Activated T-helper 1 cell treated with anti-CD3 and anti-CD28 coated beads, Interleukin-12 subunit alpha, Interleukin-12 subunit beta, Interleukin-2, Interleukin-4 antibody, amounts not matched to agents 30 ng/mL and 10 ng/mL and 1 ng/mL, durations not matched to agents 14 hours and 24 hours and 36 hours (primary cell): Measurements from ENCODE around the gene PLK3. TPM values are rescaled to one million over a fixed set of nuclear protein-coding genes. Genes with fewer than 3 reads are reported as not detected.
A peak's percentile ranks its signal among the peaks of the same experiment; 100 is the strongest.

Experiments used
- DNase-seq: peaks from one replicate; pipeline ENCODE4 v3.0.0; 2021; ENCODE audit warnings: low spot score
- H3K27ac Mint-ChIP-seq: one replicate; pipeline ENCODE4 v1.8.0; 2021; ENCODE audit warnings: mild to moderate bottlenecking, mixed read lengths
- H3K27me3 Mint-ChIP-seq: one replicate; pipeline ENCODE4 v1.8.0; 2022; ENCODE audit warnings: mild to moderate bottlenecking, moderate library complexity, mixed read lengths; ENCODE audit not compliant: insufficient read depth
- H3K36me3 Mint-ChIP-seq: one replicate; pipeline ENCODE4 v1.8.0; 2021; ENCODE audit warnings: low read depth, mixed read lengths
- H3K4me1 Mint-ChIP-seq: one replicate; pipeline ENCODE4 v1.8.0; 2021; ENCODE audit warnings: low read depth, mixed read lengths
- H3K4me3 Mint-ChIP-seq: one replicate; pipeline ENCODE4 v1.8.0; 2021; ENCODE audit warnings: mild to moderate bottlenecking, moderate library complexity, mixed read lengths
- H3K9me3 Mint-ChIP-seq: one replicate; pipeline ENCODE4 v1.8.0; 2021; ENCODE audit warnings: mixed read lengths
- intact Hi-C: fragments of 100-400 bp; cut with micrococcal nuclease; formaldehyde crosslinking; loops from one replicate; pipeline ENCODE4 v1.15.1; 2024
- total RNA-seq: library from RNA; stranded (reverse); gene quantifications from 2 replicates; pipeline ENCODE4 v1.2.3, GENCODE V29; 2022

The PLK3 gene
- total RNA-seq, 1 donor from 2014 or later, result 211 TPM

DNA sequence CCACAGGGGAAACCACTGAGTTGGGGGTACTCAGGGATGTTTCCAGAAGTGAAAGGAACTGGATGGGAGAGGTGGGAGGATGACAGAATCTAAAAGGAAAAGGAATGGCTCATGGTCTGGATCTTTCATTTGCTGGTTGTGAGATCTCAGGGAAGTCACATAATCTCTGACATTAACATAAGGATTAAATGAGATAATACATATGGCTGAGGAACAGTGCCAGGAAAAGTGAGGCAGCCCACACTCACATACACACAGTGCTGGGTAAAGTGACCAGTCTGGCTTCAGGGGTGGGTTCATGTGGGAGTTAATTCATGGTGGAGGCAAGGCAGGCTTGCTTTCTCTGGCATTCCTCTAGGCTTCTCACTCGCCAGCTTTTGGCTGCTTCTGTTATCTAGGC lies 46.8 kb downstream of the PLK3 start:
- H3K9me3 Mint-ChIP-seq, result no peaks in the 10 kb centered on the region
- H3K27me3 Mint-ChIP-seq, result peaks cover 18% of the 10 kb centered on the region
- intact Hi-C loops, result no loop called here
- no peak for DNase-seq
- H3K4me3 Mint-ChIP-seq, result no peak overlapping the region
- no peak overlapping the region for H3K27ac Mint-ChIP-seq
- H3K4me1 Mint-ChIP-seq, result peaks cover 6% of the 10 kb centered on the region
- peaks cover 24% of the 10 kb centered on the region for H3K36me3 Mint-ChIP-seq

DNA sequence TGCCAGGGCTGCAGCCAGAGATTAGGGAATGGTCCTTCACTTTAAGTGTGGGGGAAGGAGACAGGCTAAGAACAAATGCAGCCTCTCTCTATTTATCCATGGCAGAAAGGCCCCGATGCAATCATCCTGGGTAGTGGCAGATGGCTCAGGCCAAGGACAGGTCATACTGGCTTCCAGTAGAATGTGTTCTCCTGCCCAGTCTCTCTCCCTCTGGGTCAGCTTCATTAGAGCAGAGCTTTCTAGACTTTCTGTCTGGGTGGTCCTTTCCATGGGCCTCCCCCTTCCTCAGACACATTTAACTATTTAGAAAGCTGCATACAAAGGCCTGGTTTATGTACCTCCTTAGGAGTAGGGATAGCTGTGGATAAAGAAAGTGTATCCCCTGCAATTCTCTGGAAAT lies 47.7 kb downstream of the PLK3 start:
- no peak for DNase-seq
- Mint-ChIP-seq H3K27ac (no peak overlapping the region), H3K36me3 (peaks cover 26% of the 10 kb centered on the region), H3K4me1 (peaks cover 6% of the 10 kb centered on the region), H3K27me3 (peaks cover 11% of the 10 kb centered on the region), H3K9me3 (no peaks in the 10 kb centered on the region), H3K4me3 (no peak overlapping the region)
- intact Hi-C loops, result no loop called here

DNA sequence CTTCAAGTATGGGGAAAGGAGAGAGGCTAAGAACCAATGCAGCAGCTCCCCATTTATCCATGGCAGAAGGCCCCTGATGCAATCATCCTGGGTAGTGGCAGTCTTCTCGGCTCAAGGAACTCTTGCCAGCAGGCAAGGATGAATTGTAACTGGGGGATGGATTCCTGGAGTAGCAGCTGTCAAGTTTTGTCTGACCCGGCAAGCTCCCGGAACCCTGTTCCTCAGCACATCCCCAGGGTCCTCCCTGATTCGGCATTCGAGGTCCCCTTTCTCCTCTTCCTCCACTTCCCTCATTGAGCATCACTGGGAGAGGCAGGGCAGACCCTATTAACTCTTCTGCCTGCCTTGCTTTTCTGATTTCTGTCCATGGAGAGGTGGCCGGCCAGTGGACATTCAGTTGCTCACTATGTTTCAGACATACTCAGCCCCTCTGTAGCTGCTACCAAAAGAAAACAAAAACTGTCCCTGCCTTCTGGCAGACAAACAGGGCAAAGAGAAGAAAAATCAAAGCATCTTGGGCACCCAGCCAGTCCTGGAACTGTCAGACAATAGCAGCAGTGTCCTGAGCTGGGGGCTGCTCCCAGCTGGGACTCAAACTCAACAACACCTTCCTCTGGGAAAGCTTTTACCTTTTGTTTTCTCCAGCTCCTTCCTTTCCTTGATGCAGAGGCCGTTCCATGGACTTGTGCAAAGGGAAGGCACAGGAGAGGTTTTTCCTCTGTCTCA lies 48.4 kb downstream of the PLK3 start:
- no peak overlapping the region for H3K27ac Mint-ChIP-seq
- H3K9me3 Mint-ChIP-seq, result no peaks in the 10 kb centered on the region
- intact Hi-C loops, result no loop called here
- H3K36me3 Mint-ChIP-seq, result peaks cover 31% of the 10 kb centered on the region
- DNase-seq, result no peak
- H3K27me3 Mint-ChIP-seq, result peaks cover 8% of the 10 kb centered on the region
- peaks cover 6% of the 10 kb centered on the region for H3K4me1 Mint-ChIP-seq
- no peak overlapping the region for H3K4me3 Mint-ChIP-seq

DNA sequence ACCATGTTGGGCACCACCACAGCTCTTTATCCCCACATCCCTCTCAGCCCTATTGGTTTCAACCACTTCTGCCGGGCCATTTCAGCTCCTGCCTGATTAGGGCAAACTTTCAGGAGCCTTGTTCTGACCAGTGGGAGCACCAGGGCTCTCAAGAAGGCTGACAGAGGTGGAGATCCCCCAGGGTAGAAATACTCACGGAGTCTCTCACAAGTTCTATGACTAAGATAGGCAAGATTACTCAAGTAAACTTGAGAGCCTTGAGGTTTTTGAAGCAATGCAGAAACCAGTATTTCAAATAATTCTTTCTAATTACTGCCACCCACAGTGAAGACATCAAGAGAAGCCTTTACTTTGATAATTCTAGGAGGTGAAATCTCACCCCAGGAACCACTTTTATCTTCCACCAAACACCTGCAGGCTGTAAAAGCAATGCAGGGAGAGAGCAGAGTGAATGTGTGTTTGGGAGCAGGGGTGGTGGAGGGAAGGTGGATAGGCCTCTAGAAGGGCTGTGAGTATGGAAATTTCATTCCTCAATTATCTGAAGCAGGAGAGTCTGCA lies 49.5 kb downstream of the PLK3 start:
- no peak overlapping the region for H3K4me3 Mint-ChIP-seq
- H3K27me3 Mint-ChIP-seq, result no peaks in the 10 kb centered on the region
- intact Hi-C loops, result no loop called here
- H3K4me1 Mint-ChIP-seq, result peaks cover 6% of the 10 kb centered on the region
- DNase-seq, result no peak
- no peaks in the 10 kb centered on the region for H3K9me3 Mint-ChIP-seq
- H3K36me3 Mint-ChIP-seq, result peaks cover 30% of the 10 kb centered on the region
- no peak overlapping the region for H3K27ac Mint-ChIP-seq

DNA sequence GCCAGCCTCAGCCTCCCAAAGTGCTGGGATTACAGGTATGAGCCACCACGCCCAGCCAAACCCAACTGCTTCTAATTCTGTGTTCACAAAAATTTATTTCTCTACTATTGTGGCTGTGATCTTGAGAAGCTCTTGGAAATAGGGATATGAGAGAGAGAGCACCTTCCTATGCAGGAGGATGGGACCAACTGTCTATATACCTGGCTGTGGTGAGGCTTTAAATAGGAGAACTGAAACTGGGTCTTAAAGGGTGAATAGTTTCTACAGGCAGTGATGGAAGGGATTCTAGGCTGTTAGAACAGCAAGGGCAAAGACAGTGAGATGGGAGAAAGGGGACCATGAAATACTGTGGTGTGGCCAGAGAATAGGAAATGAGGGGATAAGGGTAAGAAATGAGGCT lies 51.1 kb downstream of the PLK3 start:
- intact Hi-C loops, result no loop called here
- Mint-ChIP-seq H3K27ac (peak overlapping the region; percentile 5), H3K4me1 (peaks cover 6% of the 10 kb centered on the region), H3K36me3 (peaks cover 30% of the 10 kb centered on the region), H3K27me3 (no peaks in the 10 kb centered on the region), H3K4me3 (no peak overlapping the region), H3K9me3 (no peaks in the 10 kb centered on the region)
- DNase-seq, result no peak

DNA sequence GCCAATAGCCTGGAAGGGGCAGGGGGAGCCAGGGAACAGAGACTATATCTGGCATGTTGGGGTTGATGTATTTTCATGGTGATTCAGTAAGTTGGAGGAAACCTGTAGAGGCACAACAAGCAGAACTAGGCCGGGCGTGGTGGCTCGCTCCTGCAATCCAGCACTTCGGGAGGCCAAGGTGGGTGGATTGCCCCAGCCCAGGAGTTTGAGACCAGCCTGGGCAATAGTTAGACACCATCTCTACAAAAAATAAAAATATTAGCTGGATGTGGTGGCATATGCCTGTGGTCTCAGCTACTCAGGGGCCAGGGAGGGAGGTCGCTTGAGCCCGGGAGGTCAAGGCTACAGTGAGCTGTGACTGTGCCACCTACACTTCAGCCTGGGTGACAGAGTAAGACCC lies 53.0 kb downstream of the PLK3 start:
- H3K4me1 Mint-ChIP-seq, result peaks cover 6% of the 10 kb centered on the region
- no peak overlapping the region for H3K4me3 Mint-ChIP-seq
- H3K36me3 Mint-ChIP-seq, result peaks cover 35% of the 10 kb centered on the region

DNA sequence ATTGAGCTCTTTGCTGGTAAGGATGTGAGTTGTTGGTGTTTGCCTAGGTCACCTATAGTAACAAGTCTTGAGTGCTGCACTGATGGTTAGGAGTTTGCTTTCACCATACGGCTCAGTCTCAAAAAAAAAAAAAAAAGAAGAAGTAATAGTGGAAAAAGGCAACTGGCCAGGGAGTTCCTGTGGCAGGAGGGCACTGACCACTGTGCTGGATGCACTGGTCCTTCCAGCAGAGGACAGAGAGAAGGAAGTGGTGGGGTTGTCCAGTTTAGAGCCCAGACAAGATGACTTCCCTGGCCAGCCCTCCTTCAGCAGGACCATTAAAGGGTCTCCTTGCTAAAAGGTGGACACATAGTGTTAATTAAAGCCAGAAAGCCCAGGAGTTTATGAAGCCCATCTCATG lies 54.8 kb downstream of the PLK3 start:
- Mint-ChIP-seq H3K27ac (no peak overlapping the region), H3K27me3 (no peaks in the 10 kb centered on the region), H3K4me1 (peaks cover under 1% of the 10 kb centered on the region), H3K9me3 (no peaks in the 10 kb centered on the region), H3K4me3 (no peak overlapping the region), H3K36me3 (peaks cover 29% of the 10 kb centered on the region)
- intact Hi-C loops, result no loop called here
- no peak for DNase-seq

More for the DNA sequence above, 53.0 kb downstream of the PLK3 start:
- Mint-ChIP-seq H3K9me3 (no peaks in the 10 kb centered on the region), H3K27me3 (no peaks in the 10 kb centered on the region), H3K27ac (no peak overlapping the region)
- intact Hi-C loops, result no loop called here
- DNase-seq, result no peak

Other genes starting within 250 kb of the PLK3 start
- gene TMEM53, start 125.9 kb upstream of the PLK3 start, total RNA-seq, result 4.3 and 6.6 TPM in 2 replicates
- 95.3 and 99.8 TPM in 2 replicates for gene ARMH1, start 125.7 kb upstream of the PLK3 start, total RNA-seq
- gene RNU5D-1, start 69.2 kb upstream of the PLK3 start, total RNA-seq, result not detected in 2 replicates
- 68.7 and 72.9 TPM in 2 replicates for gene KIF2C, start 60.5 kb upstream of the PLK3 start, total RNA-seq
- 2,172 and 2,226 TPM in 2 replicates for gene RPS8, start 24.8 kb upstream of the PLK3 start, total RNA-seq
- 0.47 and 0.54 TPM in 2 replicates for gene BEST4, start 12.2 kb upstream of the PLK3 start, total RNA-seq
- 0.44 TPM in 1 of 2 replicates, not detected in the other for gene DYNLT4, start 7.0 kb downstream of the PLK3 start, total RNA-seq
- 22.6 and 24.1 TPM in 2 replicates for gene BTBD19, start 8.1 kb downstream of the PLK3 start, total RNA-seq
- 1.3 and 1.5 TPM in 2 replicates for gene PTCH2, start 42.9 kb downstream of the PLK3 start, total RNA-seq
- gene EIF2B3, start 186.2 kb downstream of the PLK3 start, total RNA-seq, result 56.0 and 60.4 TPM in 2 replicates
- 22.2 and 23.5 TPM in 2 replicates for gene HECTD3, start 210.9 kb downstream of the PLK3 start, total RNA-seq
- gene UROD, start 211.9 kb downstream of the PLK3 start, total RNA-seq, result 79.9 and 81.9 TPM in 2 replicates